ENCODE measurements around the gene KLHL8. TPM values are rescaled to one million over a fixed set of nuclear protein-coding genes. Genes with fewer than 3 reads are reported as not detected.
A peak's percentile ranks its signal among the peaks of the same experiment; 100 is the strongest.

KLHL8 gene
- total RNA-seq, 2 donors from 2014 or later: 4.9 to 12.2 TPM

DNA sequence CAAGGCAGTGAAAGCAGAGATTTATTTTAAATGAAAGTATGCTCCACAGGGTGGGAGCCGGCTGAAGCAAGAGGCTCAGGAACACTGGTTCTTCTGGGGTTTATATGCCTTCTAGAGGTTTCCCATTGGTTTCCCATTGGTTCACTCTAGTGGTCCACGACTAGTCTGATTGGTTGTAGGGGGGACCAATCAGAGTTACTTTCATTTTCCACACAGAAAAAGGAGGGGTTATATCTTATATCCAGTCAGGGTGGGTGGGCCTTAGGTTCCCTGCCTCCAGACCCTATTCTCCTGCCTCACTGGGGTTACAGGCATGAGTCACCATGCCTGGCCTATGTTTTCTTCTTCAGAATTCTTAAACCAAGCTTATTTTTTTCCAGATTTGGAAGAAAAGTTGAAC, 101.6 kb downstream of the KLHL8 start:
- ATAC-seq (ENCODE audit: insufficient number of reproducible peaks, low FRiP score, low read depth) (no peak), DNase-seq (ENCODE audit: low spot score) (no peak)
- Histone ChIP-seq H3K9me3 (no peaks in the 10 kb centered on the region), H3K36me3 (peaks cover 13% of the 10 kb centered on the region), H3K4me1 (ENCODE audit: control insufficient read depth in 1 of 2, low read depth in 2 of 2) (peaks cover 23 to 75% of the 10 kb centered on the region in 2 donors), H3K27ac (peak overlapping the region; percentile 64 to 87), H3K27me3 (replicated peaks; ENCODE audit: insufficient read depth) (no peaks in the 10 kb centered on the region), H3K4me3 (no peak overlapping the region)
- TF ChIP-seq, protein P1, sequence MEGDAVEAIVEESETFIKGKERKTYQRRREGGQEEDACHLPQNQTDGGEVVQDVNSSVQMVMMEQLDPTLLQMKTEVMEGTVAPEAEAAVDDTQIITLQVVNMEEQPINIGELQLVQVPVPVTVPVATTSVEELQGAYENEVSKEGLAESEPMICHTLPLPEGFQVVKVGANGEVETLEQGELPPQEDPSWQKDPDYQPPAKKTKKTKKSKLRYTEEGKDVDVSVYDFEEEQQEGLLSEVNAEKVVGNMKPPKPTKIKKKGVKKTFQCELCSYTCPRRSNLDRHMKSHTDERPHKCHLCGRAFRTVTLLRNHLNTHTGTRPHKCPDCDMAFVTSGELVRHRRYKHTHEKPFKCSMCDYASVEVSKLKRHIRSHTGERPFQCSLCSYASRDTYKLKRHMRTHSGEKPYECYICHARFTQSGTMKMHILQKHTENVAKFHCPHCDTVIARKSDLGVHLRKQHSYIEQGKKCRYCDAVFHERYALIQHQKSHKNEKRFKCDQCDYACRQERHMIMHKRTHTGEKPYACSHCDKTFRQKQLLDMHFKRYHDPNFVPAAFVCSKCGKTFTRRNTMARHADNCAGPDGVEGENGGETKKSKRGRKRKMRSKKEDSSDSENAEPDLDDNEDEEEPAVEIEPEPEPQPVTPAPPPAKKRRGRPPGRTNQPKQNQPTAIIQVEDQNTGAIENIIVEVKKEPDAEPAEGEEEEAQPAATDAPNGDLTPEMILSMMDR (IDR thresholded peaks at IDR 0.05): no peak

DNA sequence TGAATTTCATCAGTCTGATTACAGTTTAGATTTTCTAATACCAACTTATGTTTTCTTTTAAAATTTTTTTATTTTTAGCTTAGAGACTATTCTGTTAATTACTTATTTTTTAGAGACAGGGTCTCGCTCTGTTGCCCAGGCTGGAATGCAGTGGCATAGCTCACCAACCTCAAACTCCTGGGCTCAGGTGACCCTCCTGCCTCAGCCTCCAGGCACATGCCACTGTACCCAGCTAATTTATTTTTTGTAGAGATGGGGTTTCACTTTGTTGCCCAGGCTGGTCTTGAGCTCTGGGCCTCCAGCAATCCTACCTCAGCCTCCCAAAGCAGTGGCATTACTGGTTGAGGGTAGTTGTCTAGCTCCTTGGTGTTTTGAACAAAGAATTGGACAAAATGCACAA, 102.0 kb downstream of the KLHL8 start:
- Histone ChIP-seq H3K36me3 (peaks cover 13% of the 10 kb centered on the region), H3K27ac (peak overlapping the region; percentile 64 to 87), H3K27me3 (replicated peaks; ENCODE audit: insufficient read depth) (no peaks in the 10 kb centered on the region), H3K4me3 (no peak overlapping the region), H3K4me1 (ENCODE audit: control insufficient read depth in 1 of 2, low read depth in 2 of 2) (peaks cover 23 to 75% of the 10 kb centered on the region in 2 donors), H3K9me3 (no peaks in the 10 kb centered on the region)
- DNase-seq (ENCODE audit: low spot score): no peak
- ATAC-seq (ENCODE audit: insufficient number of reproducible peaks, low FRiP score, low read depth): no peak
- TF ChIP-seq, protein P1 (IDR thresholded peaks at IDR 0.05): no peak

DNA sequence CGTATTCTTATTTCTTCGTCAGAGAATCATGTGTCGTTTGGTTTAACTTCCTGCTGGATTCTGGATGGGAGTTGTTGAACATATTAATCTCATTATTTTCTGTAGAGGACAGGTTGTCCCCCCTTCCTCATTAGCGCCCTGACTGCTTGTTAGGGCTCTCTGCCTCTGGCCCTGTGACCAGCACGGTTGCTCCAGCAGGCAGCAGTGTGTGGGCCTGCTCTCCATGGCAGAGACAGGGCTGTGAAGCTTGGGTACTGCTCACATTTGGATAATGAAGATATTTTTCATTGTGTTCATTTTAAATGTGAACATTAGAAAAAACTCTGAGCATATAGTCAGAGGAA, 102.7 kb downstream of the KLHL8 start:
- H3K4me3 ChIP-seq: no peak overlapping the region
- no peaks in the 10 kb centered on the region for H3K27me3 ChIP-seq (replicated peaks; ENCODE audit: insufficient read depth)
- H3K27ac ChIP-seq: peak overlapping the region in 1 of 2 donors; percentile 53
- ATAC-seq (ENCODE audit: insufficient number of reproducible peaks, low FRiP score, low read depth) (no peak), DNase-seq (ENCODE audit: low spot score) (no peak)
- H3K36me3 ChIP-seq: peaks cover 13% of the 10 kb centered on the region
- TF ChIP-seq, protein P1 (IDR thresholded peaks at IDR 0.05): no peak
- no peaks in the 10 kb centered on the region for H3K9me3 ChIP-seq
- peaks cover 23 to 75% of the 10 kb centered on the region in 2 donors for H3K4me1 ChIP-seq (ENCODE audit: control insufficient read depth in 1 of 2, low read depth in 2 of 2)

DNA sequence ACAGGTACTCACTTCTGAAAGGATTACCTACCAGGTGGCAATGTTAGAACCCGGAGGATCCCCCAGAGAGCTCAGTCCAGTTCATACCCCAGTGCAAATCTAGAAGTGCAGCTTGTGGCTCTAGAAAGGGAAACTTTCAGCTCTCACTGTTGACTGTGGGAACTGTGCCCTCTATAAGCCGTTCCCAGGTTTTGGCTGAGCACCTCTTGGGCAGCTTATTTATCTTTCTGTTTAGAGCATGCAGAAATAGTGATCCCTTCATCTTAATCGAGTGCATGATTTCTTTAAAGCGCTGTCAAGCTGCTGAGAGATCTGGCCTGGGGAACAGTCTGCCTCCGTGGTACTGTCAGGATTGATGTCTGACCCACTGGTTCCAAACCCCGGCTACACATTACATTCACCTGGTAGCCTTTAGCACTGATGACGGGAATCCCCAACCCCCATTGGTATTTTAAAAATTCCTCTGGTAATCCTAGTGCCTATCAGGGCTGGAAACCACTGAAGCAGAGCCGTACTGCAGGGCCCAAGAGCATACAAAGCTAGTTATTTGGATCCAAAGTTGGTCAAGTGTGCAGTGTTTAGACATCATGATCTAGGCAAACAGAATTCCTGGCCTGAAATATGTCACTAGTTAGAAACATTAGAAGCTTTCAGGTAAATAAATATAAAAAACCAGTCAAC, 103.2 kb downstream of the KLHL8 start:
- peak overlapping the region; percentile 50 to 53 for H3K27ac ChIP-seq
- DNase-seq (ENCODE audit: low spot score) (no peak), ATAC-seq (ENCODE audit: insufficient number of reproducible peaks, low FRiP score, low read depth) (no peak)
- H3K36me3 ChIP-seq: peaks cover 13% of the 10 kb centered on the region
- no peaks in the 10 kb centered on the region for H3K27me3 ChIP-seq (replicated peaks; ENCODE audit: insufficient read depth)
- H3K4me1 ChIP-seq (ENCODE audit: control insufficient read depth in 1 of 2, low read depth in 2 of 2): peaks cover 21 to 71% of the 10 kb centered on the region in 2 donors
- TF ChIP-seq, protein P1 (IDR thresholded peaks at IDR 0.05): no peak
- H3K4me3 ChIP-seq: no peak overlapping the region
- no peaks in the 10 kb centered on the region for H3K9me3 ChIP-seq

DNA sequence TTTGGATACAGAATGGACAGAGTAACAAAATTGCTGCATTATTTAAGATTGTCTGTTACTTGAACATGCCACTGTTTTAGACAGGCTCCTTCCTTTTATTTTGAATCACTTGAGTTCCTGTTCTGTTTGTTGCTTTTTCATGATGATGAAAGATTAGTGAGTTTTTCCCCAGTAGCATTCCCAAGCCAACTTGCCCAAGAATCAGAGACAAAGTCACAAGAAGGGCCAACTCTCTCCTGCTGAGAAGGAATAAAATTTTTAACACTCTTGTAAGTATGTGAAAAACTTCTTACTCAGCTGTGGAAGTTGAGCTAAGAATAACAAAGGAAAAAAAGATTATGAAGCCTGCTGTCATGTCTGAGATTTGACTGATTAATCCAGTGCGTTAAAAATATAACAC, 104.2 kb downstream of the KLHL8 start:
- no peaks in the 10 kb centered on the region for H3K9me3 ChIP-seq
- H3K27ac ChIP-seq: peak overlapping the region; percentile 50 to 53
- H3K4me1 ChIP-seq (ENCODE audit: control insufficient read depth in 1 of 2, low read depth in 2 of 2): peaks cover 16 to 61% of the 10 kb centered on the region in 2 donors
- H3K4me3 ChIP-seq: no peak overlapping the region
- TF ChIP-seq, protein P1 (IDR thresholded peaks at IDR 0.05): no peak
- no peak for ATAC-seq (ENCODE audit: insufficient number of reproducible peaks, low FRiP score, low read depth)
- H3K36me3 ChIP-seq: peaks cover 17% of the 10 kb centered on the region
- no peak for DNase-seq (ENCODE audit: low spot score)
- no peaks in the 10 kb centered on the region for H3K27me3 ChIP-seq (replicated peaks; ENCODE audit: insufficient read depth)
